T-cell (primary cell): ENCODE results near the gene SIGLEC9. TPM values are rescaled to one million over a fixed set of nuclear protein-coding genes. Genes with fewer than 3 reads are reported as not detected.

Experiments used
- ATAC-seq, 4 experiments: fragments of 200-7000 bp in 3 of 4; fragments of 150-1000 bp in 1 of 4; cut with Tn5 transposase; replicated peaks in 1 of 4; 1 replicate in 3 of 4; 2 replicates in 1 of 4; pipeline ENCODE4 v1.10.0; 2021; ENCODE audit warnings: moderate library complexity in 3 of 4, mild to moderate bottlenecking in 2 of 4, moderate number of reproducible peaks in 1 of 4
- CTCF ChIA-PET, 2 donors: fragments of 300-600 bp; sonication (Branson Sonifier 250); formaldehyde crosslinking; loops; one replicate each; lab custom pipeline; 2022; ENCODE audit warnings: antibody characterized with exemption in 2 of 2; lab: Charles Lee
- POLR2A ChIA-PET, 2 donors: fragments of 300-600 bp; sonication (Branson Sonifier 250); formaldehyde crosslinking; loops; one replicate each; lab custom pipeline; 2022; ENCODE audit warnings: antibody characterized with exemption in 2 of 2; lab: Charles Lee
- DNase-seq, 35 experiments: peaks; one replicate each; pipeline versions ENCODE4 v3.0.0 to v3.0.0-alpha.2; 2013 to 2023
- H3K27ac ChIP-seq: one replicate; pipeline ENCODE4 v1.5.1; 2013; ENCODE audit warnings: low read length
- H3K27me3 ChIP-seq, 2 experiments: replicated peaks in 1 of 2; 1 replicate in 1 of 2; 2 replicates in 1 of 2; pipeline versions ENCODE4 v1.6.1 to v1.7.0; 2013; ENCODE audit warnings: low read length in 1 of 2, mixed read lengths in 1 of 2; ENCODE audit not compliant: control insufficient read depth in 2 of 2, insufficient read depth in 2 of 2; ENCODE audit errors: extremely low read depth in 1 of 2
- H3K36me3 ChIP-seq, 2 donors: 1 replicate in 1 of 2; 2 replicates in 1 of 2; pipeline versions ENCODE4 v1.6.1 to v1.7.0; 2013; ENCODE audit warnings: low read length in 1 of 2; ENCODE audit not compliant: control insufficient read depth in 2 of 2, insufficient read depth in 1 of 2; ENCODE audit errors: extremely low read depth in 1 of 2
- H3K4me1 ChIP-seq, 2 experiments: 1 replicate in 1 of 2; 2 replicates in 1 of 2; pipeline versions ENCODE4 v1.6.1 to v1.7.0; 2013; ENCODE audit warnings: low read length in 2 of 2, mixed read lengths in 1 of 2; ENCODE audit not compliant: insufficient read depth in 2 of 2, control insufficient read depth in 1 of 2; ENCODE audit errors: extremely low read depth in 1 of 2
- H3K4me3 ChIP-seq, 2 donors: 1 replicate in 1 of 2; 2 replicates in 1 of 2; pipeline versions ENCODE4 v1.5.1 to v1.7.0; 2013; ENCODE audit warnings: mild to moderate bottlenecking in 2 of 2, low read length in 1 of 2, moderate library complexity in 1 of 2; ENCODE audit not compliant: control insufficient read depth in 1 of 2; ENCODE audit errors: extremely low read depth in 1 of 2
- H3K9me3 ChIP-seq: 2 replicates; pipeline ENCODE4 v1.7.0; 2013
- H3K27ac Mint-ChIP-seq, 2 donors: one replicate each; pipeline ENCODE4 v1.8.0; 2020 to 2021; ENCODE audit warnings: mild to moderate bottlenecking in 2 of 2, mixed read lengths in 2 of 2
- H3K27me3 Mint-ChIP-seq, 2 donors: one replicate each; pipeline ENCODE4 v1.8.0; 2021 to 2022; ENCODE audit warnings: mixed read lengths in 2 of 2
- H3K36me3 Mint-ChIP-seq: one replicate; pipeline ENCODE4 v1.8.0; 2021; ENCODE audit warnings: mixed read lengths
- H3K4me1 Mint-ChIP-seq, 3 donors: one replicate each; pipeline ENCODE4 v1.8.0; 2020 to 2022; ENCODE audit warnings: mixed read lengths in 3 of 3, mild to moderate bottlenecking in 1 of 3
- H3K4me3 Mint-ChIP-seq, 3 donors: one replicate each; pipeline ENCODE4 v1.8.0; 2020 to 2022; ENCODE audit warnings: mild to moderate bottlenecking in 3 of 3, mixed read lengths in 3 of 3, moderate library complexity in 3 of 3
- H3K9me3 Mint-ChIP-seq, 3 donors: one replicate each; pipeline ENCODE4 v1.8.0; 2020 to 2022; ENCODE audit warnings: mixed read lengths in 3 of 3
- WGBS: methylation state at CpG from one replicate; pipeline ENCODE4 v1.1.5; 2013; ENCODE audit warnings: missing lambda C conversion rate; ENCODE audit not compliant: insufficient coverage; 5-methylcytosine and 5-hydroxymethylcytosine counted together
- total RNA-seq, 35 experiments: library from RNA in 6 of 35; stranded (reverse) in 6 of 35; fragments of 120-200 nt in 1 of 35; gene quantifications; one replicate each; pipeline versions ENCODE4 v1.2.1 to v1.2.4 and lab custom pipeline; 2013 to 2026

The SIGLEC9 gene
- total RNA-seq, 5 donors from 2014 or later (not counting 1 experiment from before 2014, with no cell fraction given), result 0.73 to 2.6 (median 1.6) TPM

DNA sequence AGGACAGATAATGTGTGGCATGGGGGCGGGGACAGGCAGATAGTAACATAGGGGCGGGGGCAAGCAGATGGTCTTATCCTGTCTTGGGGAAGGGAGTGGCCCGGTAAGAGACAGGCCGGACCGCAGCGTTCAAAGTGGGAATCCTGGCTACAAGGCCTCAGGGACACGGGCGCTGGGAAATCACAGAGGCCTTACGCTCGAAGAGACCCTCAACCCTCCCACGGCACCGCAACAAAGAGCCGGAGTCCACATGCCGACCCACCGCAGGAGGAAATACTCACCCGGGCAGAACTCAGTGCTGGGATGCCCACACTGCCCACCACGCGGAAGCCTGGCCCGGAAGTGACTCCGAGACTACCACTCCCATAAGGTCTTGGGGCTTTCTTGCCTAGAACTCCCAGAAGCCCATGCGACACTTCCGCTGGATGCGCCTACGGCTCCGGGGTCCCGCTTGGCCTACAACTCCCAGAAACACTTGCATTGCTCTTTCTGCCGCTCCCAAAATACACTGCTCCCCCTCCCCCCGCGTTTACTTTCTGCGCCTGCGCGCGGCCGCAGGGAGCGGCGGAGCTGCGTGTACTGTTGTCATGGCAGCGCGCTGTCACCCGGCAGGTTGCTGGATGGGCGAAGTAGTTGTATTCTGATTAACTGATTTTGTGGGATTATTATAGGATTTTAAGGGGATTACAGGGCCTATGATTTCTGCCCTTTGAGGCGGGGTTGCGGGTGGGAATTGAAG lies 16.5 kb upstream of the SIGLEC9 start, which contains the start of gene CTU1:
TSS of gene CTU1 (minus strand) at position 344 of the 739 bp plus-strand sequence. CDS start 3,840 bp downstream, outside the sequence.
- Mint-ChIP-seq H3K4me1 (peaks cover 37 to 49% (median 47%) of the 10 kb centered on the region in 3 donors), H3K9me3 (no peaks in the 10 kb centered on the region), H3K27ac (peak within 1 kb of the TSS; percentile 96 to 99), H3K27me3 (no peaks in the 10 kb centered on the region), H3K4me3 (peak within 1 kb of the TSS; percentile 87 to 98 (median 92)), H3K36me3 (peaks cover 16% of the 10 kb centered on the region)
- H3K27me3 ChIP-seq, result no peaks in the 10 kb centered on the region
- H3K4me1 ChIP-seq, result peaks cover 8 to 36% of the 10 kb centered on the region in 2 experiments
- peaks cover 7 to 13% of the 10 kb centered on the region in 2 donors for H3K36me3 ChIP-seq
- ATAC-seq, result peak; percentile 97 to 99 (median 98)
- POLR2A ChIA-PET, result interaction anchor here in 1 of 2 donors (0.6 kb wide), 1 partner anchor 302 kb away, joined by 3 read pairs; no protein-coding TSS in a partner anchor
- DNase-seq, result peak; percentile 96 to 99 (median 98)
- H3K9me3 ChIP-seq, result no peaks in the 10 kb centered on the region
- 0% methylated on average over 30 of the region's 43 CpGs for WGBS
- CTCF ChIA-PET, result interaction anchor here in 1 of 2 donors (0.8 kb wide), 1 partner anchor 12 kb away, joined by 3 read pairs; no protein-coding TSS in a partner anchor
- H3K27ac ChIP-seq, result peak within 1 kb of the TSS; percentile 67
- H3K4me3 ChIP-seq, result peak within 1 kb of the TSS; percentile 83 to 86

DNA sequence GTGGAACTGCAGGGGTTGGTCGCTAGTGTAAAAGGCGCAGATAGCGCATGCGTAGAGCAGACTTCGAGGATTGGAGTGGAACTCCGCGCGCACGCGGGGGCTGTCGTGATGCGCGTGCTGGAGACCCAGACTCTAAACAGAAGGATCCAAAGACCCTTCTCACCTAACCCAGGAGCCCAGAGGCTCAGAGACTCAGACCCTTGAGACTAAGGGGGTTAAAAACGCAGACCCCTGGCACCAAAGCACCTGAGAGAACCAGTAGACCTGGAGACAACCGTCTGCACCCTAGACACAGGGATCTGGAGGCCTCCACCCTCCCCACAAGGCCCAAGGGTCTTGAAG lies 15.9 kb upstream of the SIGLEC9 start:
- H3K27me3 ChIP-seq, result no peaks in the 10 kb centered on the region
- WGBS, result 4% methylated on average over 3 of the region's 15 CpGs
- H3K4me1 Mint-ChIP-seq, result peaks cover 37 to 46% (median 45%) of the 10 kb centered on the region in 3 donors
- no peaks in the 10 kb centered on the region for H3K27me3 Mint-ChIP-seq
- peaks cover 6 to 11% of the 10 kb centered on the region in 2 donors for H3K36me3 ChIP-seq
- ATAC-seq, result peak; percentile 48 to 55 (median 53)
- peaks cover 8 to 39% of the 10 kb centered on the region in 2 experiments for H3K4me1 ChIP-seq
- peaks cover 11% of the 10 kb centered on the region for H3K36me3 Mint-ChIP-seq
- DNase-seq, result no peak
- peak overlapping the region; percentile 83 to 86 for H3K4me3 ChIP-seq
- H3K27ac ChIP-seq, result peak overlapping the region; percentile 67
- peak overlapping the region; percentile 96 to 99 for H3K27ac Mint-ChIP-seq
- H3K9me3 ChIP-seq, result no peaks in the 10 kb centered on the region
- CTCF ChIA-PET, result interaction anchor here in 1 of 2 donors (0.8 kb wide), 1 partner anchor 12 kb away, joined by 3 read pairs; no protein-coding TSS in a partner anchor
- peak overlapping the region; percentile 87 to 98 (median 92) for H3K4me3 Mint-ChIP-seq
- POLR2A ChIA-PET, result interaction anchor here in 1 of 2 donors (0.6 kb wide), 1 partner anchor 301 kb away, joined by 3 read pairs; no protein-coding TSS in a partner anchor
- H3K9me3 Mint-ChIP-seq, result no peaks in the 10 kb centered on the region

- H3K4me3 Mint-ChIP-seq, result no peak overlapping the region
- ChIA-PET CTCF (no interaction called here), POLR2A (no interaction called here)
- peaks cover 0 to 1% of the 10 kb centered on the region in 2 experiments for H3K27me3 ChIP-seq
- H3K27ac Mint-ChIP-seq, result no peak overlapping the region
- no peaks in the 10 kb centered on the region for H3K9me3 ChIP-seq
- WGBS, result 78% methylated on average over 1 of the region's 1 CpG
- peaks cover 30 to 52% (median 49%) of the 10 kb centered on the region in 3 donors for H3K4me1 Mint-ChIP-seq
- no peaks in the 10 kb centered on the region for H3K36me3 ChIP-seq
- no peak overlapping the region for H3K4me3 ChIP-seq
- no peak for DNase-seq
- no peak overlapping the region for H3K27ac ChIP-seq
- H3K36me3 Mint-ChIP-seq, result peaks cover under 1% of the 10 kb centered on the region
- peaks cover 13 to 52% of the 10 kb centered on the region in 2 experiments for H3K4me1 ChIP-seq
- H3K9me3 Mint-ChIP-seq, result no peaks in the 10 kb centered on the region
- peaks cover 0 to 3% of the 10 kb centered on the region in 2 donors for H3K27me3 Mint-ChIP-seq
- no peak for ATAC-seq
These were observed 14.1 kb upstream of the SIGLEC9 start for GRCh38 chr19:51110666-51110971.

GRCh38 chr19:51111606-51112005 lies 13.1 kb upstream of the SIGLEC9 start:
- Histone ChIP-seq H3K36me3 (no peaks in the 10 kb centered on the region), H3K27ac (no peak overlapping the region), H3K4me3 (no peak overlapping the region), H3K9me3 (no peaks in the 10 kb centered on the region), H3K4me1 (peaks cover 13 to 56% of the 10 kb centered on the region in 2 experiments), H3K27me3 (peaks cover 0 to 2% of the 10 kb centered on the region in 2 experiments)
- H3K27ac Mint-ChIP-seq, result no peak overlapping the region
- H3K36me3 Mint-ChIP-seq, result no peaks in the 10 kb centered on the region
- peaks cover 31 to 55% (median 51%) of the 10 kb centered on the region in 3 donors for H3K4me1 Mint-ChIP-seq
- H3K9me3 Mint-ChIP-seq, result no peaks in the 10 kb centered on the region
- no peak overlapping the region for H3K4me3 Mint-ChIP-seq
- 63% methylated on average over 6 of the region's 6 CpGs for WGBS
- ATAC-seq (no peak), DNase-seq (no peak)
- CTCF ChIA-PET, result interaction anchor here in 1 of 2 donors (0.7 kb wide), 1 partner anchor 14 kb away, joined by 3 read pairs; no protein-coding TSS in a partner anchor
- POLR2A ChIA-PET, result no interaction called here
- peaks cover 0 to 5% of the 10 kb centered on the region in 2 donors for H3K27me3 Mint-ChIP-seq

GRCh38 chr19:51114087-51114729 lies 10.5 kb upstream of the SIGLEC9 start:
- no CpG with 5 or more reads among the region's 6 CpGs for WGBS
- DNase-seq (peak in 1 of 35 experiments; percentile 36), ATAC-seq (peak; percentile 43 to 84 (median 68))
- CTCF ChIA-PET, result no interaction called here
- Mint-ChIP-seq H3K4me1 (peaks cover 25 to 49% (median 44%) of the 10 kb centered on the region in 3 donors), H3K4me3 (peak overlapping the region in 1 of 3 donors; percentile 43), H3K36me3 (no peaks in the 10 kb centered on the region), H3K27ac (peak overlapping the region; percentile 46 to 83), H3K27me3 (peaks cover 0 to 7% of the 10 kb centered on the region in 2 donors), H3K9me3 (no peaks in the 10 kb centered on the region)
- POLR2A ChIA-PET, result no interaction called here
- H3K27me3 ChIP-seq, result peaks cover 0 to 2% of the 10 kb centered on the region in 2 experiments
- peaks cover 5 to 43% of the 10 kb centered on the region in 2 experiments for H3K4me1 ChIP-seq
- H3K27ac ChIP-seq, result peak overlapping the region; percentile 39
- H3K36me3 ChIP-seq, result no peaks in the 10 kb centered on the region
- no peak overlapping the region for H3K4me3 ChIP-seq
- H3K9me3 ChIP-seq, result no peaks in the 10 kb centered on the region

GRCh38 chr19:51116736-51117286 lies 7.9 kb upstream of the SIGLEC9 start:
- Histone ChIP-seq H3K9me3 (no peaks in the 10 kb centered on the region), H3K27me3 (peaks cover 0 to 2% of the 10 kb centered on the region in 2 experiments), H3K4me1 (peaks cover 5 to 64% of the 10 kb centered on the region in 2 experiments), H3K27ac (peak overlapping the region; percentile 20), H3K36me3 (no peaks in the 10 kb centered on the region), H3K4me3 (no peak overlapping the region)
- no peaks in the 10 kb centered on the region for H3K36me3 Mint-ChIP-seq
- H3K9me3 Mint-ChIP-seq, result no peaks in the 10 kb centered on the region
- peaks cover 0 to 7% of the 10 kb centered on the region in 2 donors for H3K27me3 Mint-ChIP-seq
- H3K4me3 Mint-ChIP-seq, result peak overlapping the region in 2 of 3 donors; percentile 14 to 36
- ChIA-PET CTCF (no interaction called here), POLR2A (no interaction called here)
- WGBS, result 58% methylated on average over 3 of the region's 6 CpGs
- peak overlapping the region; percentile 65 to 71 for H3K27ac Mint-ChIP-seq
- DNase-seq, result peak in 8 of 35 experiments; percentile 15 to 51 (median 39)
- peaks cover 41 to 59% (median 58%) of the 10 kb centered on the region in 3 donors for H3K4me1 Mint-ChIP-seq
- ATAC-seq, result peak; percentile 55 to 80 (median 68)
